Thymus (tissue), 14 donors: ENCODE results near the gene FNBP1. TPM values are rescaled to one million over a fixed set of nuclear protein-coding genes. Genes with fewer than 3 reads are reported as not detected.

Source experiments
- DNase-seq, 9 donors: peaks; one replicate each; pipeline ENCODE4 v3.0.0-alpha.2; 2013; ENCODE audit warnings: low spot score in 9 of 9, low read depth in 6 of 9, missing footprints in 1 of 9
- H3K27ac ChIP-seq, 2 donors: one replicate each; pipeline ENCODE4 v1.5.1; 2013; ENCODE audit warnings: control low read depth in 1 of 2, low read depth in 1 of 2, low read length in 1 of 2, mild to moderate bottlenecking in 1 of 2, moderate library complexity in 1 of 2
- H3K27me3 ChIP-seq, 2 donors: one replicate each; pipeline ENCODE4 v1.5.1; 2013; ENCODE audit warnings: low read length in 1 of 2; ENCODE audit not compliant: control insufficient read depth in 2 of 2, insufficient read depth in 1 of 2
- H3K36me3 ChIP-seq, 2 donors: one replicate each; pipeline ENCODE4 v1.5.1; 2013; ENCODE audit warnings: low read length in 1 of 2, mild to moderate bottlenecking in 1 of 2, moderate library complexity in 1 of 2; ENCODE audit not compliant: control insufficient read depth in 2 of 2, insufficient read depth in 2 of 2
- H3K4me1 ChIP-seq, 2 donors: one replicate each; pipeline ENCODE4 v1.5.1; 2013; ENCODE audit warnings: low read length in 2 of 2; ENCODE audit not compliant: control insufficient read depth in 2 of 2, insufficient read depth in 2 of 2
- H3K4me3 ChIP-seq, 2 donors: one replicate each; pipeline ENCODE4 v1.5.1; 2013; ENCODE audit warnings: low read length in 2 of 2, control low read depth in 1 of 2, mild to moderate bottlenecking in 1 of 2
- H3K9me3 ChIP-seq, 2 donors: one replicate each; pipeline ENCODE4 v1.5.1; 2013; ENCODE audit warnings: low read length in 1 of 2, mild to moderate bottlenecking in 1 of 2; ENCODE audit not compliant: control insufficient read depth in 2 of 2, insufficient read depth in 1 of 2
- WGBS: extraction: QIAGEN DNeasy Blood & Tissue Kit; methylation state at CpG from one replicate; pipeline ENCODE4 v1.1.7; 2013; 5-methylcytosine and 5-hydroxymethylcytosine counted together
- long read RNA-seq, 10 donors: transcript quantifications; one replicate each; lab custom pipeline, GENCODE V29; 2026
- polyA plus RNA-seq: library from polyadenylated mRNA; stranded (reverse); fragments of 200-250 nt; gene quantifications from one replicate; pipeline ENCODE4 v1.2.3, GENCODE V29; 2013
- total RNA-seq: library from RNA; stranded (reverse); fragments of 120-200 nt; gene quantifications from one replicate; pipeline ENCODE4 v1.2.4, GENCODE V29; 2013
- donor health status: healthy.

FNBP1 gene
- total RNA-seq (82.8 TPM), polyA plus RNA-seq (79.6 TPM)
- long read RNA-seq, donor 1, partial matches to known transcripts: 0 of 1 reads
- long read RNA-seq, donor 1, other reads (novel, unspliced or antisense): 0 of 1 reads
- long read RNA-seq, donor 2: 0 reads
- long read RNA-seq, donor 3, full-length matches to known transcripts: 3 of 37 reads
- long read RNA-seq, donor 3, partial matches to known transcripts: 34 of 37 reads
- long read RNA-seq, donor 3, other reads (novel, unspliced or antisense): 0 of 37 reads
- long read RNA-seq, donor 4, full-length matches to known transcripts: 2 of 15 reads
- long read RNA-seq, donor 4, partial matches to known transcripts: 13 of 15 reads
- long read RNA-seq, donor 4, other reads (novel, unspliced or antisense): 0 of 15 reads
- long read RNA-seq, donor 5, full-length matches to known transcripts: 4 of 51 reads
- long read RNA-seq, donor 5, partial matches to known transcripts: 47 of 51 reads
- long read RNA-seq, donor 5, other reads (novel, unspliced or antisense): 0 of 51 reads
- long read RNA-seq, donor 6, full-length matches to known transcripts: 10 of 78 reads
- long read RNA-seq, donor 6, partial matches to known transcripts: 68 of 78 reads
- long read RNA-seq, donor 6, other reads (novel, unspliced or antisense): 0 of 78 reads
- long read RNA-seq, donor 7, full-length matches to known transcripts: 2 of 36 reads
- long read RNA-seq, donor 7, partial matches to known transcripts: 34 of 36 reads
- long read RNA-seq, donor 7, other reads (novel, unspliced or antisense): 0 of 36 reads
- long read RNA-seq, donor 8, full-length matches to known transcripts: 8 of 25 reads
- long read RNA-seq, donor 8, partial matches to known transcripts: 17 of 25 reads
- long read RNA-seq, donor 8, other reads (novel, unspliced or antisense): 0 of 25 reads
- long read RNA-seq, donor 9, full-length matches to known transcripts: 3 of 25 reads
- long read RNA-seq, donor 9, partial matches to known transcripts: 22 of 25 reads
- long read RNA-seq, donor 9, other reads (novel, unspliced or antisense): 0 of 25 reads
- long read RNA-seq, donor 10, full-length matches to known transcripts: 5 of 66 reads
- long read RNA-seq, donor 10, partial matches to known transcripts: 61 of 66 reads
- long read RNA-seq, donor 10, other reads (novel, unspliced or antisense): 0 of 66 reads

DNA sequence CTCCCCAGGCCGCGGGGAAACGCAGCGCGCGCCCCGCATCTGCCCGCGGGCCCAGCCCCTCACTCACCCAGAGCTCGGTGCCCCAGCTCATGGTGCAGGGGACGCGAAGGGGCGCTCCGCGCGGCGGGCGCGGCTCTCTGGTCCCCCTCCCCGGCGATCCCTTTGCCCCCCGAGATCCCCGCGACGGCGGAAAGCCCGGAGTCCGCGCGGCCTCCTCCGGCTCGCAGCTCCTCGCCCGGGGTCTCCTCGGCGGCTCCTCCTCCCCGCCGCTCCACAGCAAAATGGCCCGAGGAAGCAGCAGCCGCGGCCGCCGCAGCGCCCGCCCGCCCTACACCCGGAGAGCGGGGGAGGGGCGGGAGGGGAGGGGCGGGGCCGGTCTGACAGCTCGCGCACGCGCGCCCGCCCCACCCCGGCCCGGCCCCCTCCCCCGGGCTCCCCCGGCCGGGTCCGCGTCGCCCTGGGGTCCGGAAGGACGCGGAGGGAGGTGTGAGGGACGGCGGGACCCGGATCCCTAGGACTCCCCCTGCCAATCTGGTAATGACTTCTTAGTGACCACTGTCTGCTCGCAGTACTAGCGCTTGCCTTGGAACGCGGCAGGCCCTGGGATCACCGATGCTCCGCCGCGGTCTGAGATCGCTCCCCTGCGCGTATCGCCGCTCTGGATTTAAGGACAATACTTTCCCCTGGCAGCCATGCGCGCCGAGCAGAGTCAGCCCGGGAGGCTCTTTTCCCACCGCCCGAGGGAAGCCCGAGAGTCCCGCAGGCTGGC is at the start of gene FNBP1:
TSS of gene FNBP1 (minus strand) at position 305 of the 769 bp plus-strand sequence. CDS start at position 91, 214 bp downstream.
- DNase-seq: peak in 6 of 9 donors; percentile 68 to 91 (median 80)
- H3K4me1 ChIP-seq: peaks cover 16 to 44% of the 10 kb centered on the region in 2 donors
- peak within 1 kb of the TSS; percentile 83 to 95 for H3K27ac ChIP-seq
- H3K4me3 ChIP-seq: peak within 1 kb of the TSS; percentile 77 to 82
- H3K36me3 ChIP-seq: no peaks in the 10 kb centered on the region
- under 1% methylated on average over 92 of the region's 92 CpGs for WGBS
- no peaks in the 10 kb centered on the region for H3K27me3 ChIP-seq
- H3K9me3 ChIP-seq: peaks cover 0 to 12% of the 10 kb centered on the region in 2 donors

DNA sequence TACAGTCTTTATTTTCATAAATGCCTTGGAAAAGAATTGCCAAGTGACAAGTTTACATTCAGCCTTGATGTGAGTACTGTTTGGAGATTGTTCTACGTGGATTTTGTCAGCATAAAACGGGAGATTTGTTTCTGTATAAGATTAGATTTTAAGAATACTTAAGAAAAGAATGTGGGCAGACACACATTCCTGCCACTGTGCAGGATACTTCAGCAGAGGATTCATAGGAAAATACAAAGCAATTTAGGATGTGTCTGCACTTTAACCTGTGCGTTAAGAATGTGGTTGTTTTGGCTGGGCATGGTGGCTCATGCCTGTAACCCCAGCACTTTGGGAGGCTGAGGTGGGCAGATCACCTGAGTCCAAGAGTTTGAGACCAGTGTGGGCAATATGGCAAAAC is 47.9 kb upstream of the FNBP1 start:
- Histone ChIP-seq H3K4me3 (no peak overlapping the region), H3K27me3 (no peaks in the 10 kb centered on the region), H3K36me3 (peaks cover 34 to 65% of the 10 kb centered on the region in 2 donors), H3K27ac (no peak overlapping the region), H3K4me1 (peaks cover 0 to 5% of the 10 kb centered on the region in 2 donors), H3K9me3 (no peaks in the 10 kb centered on the region)
- DNase-seq: no peak
- WGBS: 98% methylated on average over 3 of the region's 3 CpGs

DNA sequence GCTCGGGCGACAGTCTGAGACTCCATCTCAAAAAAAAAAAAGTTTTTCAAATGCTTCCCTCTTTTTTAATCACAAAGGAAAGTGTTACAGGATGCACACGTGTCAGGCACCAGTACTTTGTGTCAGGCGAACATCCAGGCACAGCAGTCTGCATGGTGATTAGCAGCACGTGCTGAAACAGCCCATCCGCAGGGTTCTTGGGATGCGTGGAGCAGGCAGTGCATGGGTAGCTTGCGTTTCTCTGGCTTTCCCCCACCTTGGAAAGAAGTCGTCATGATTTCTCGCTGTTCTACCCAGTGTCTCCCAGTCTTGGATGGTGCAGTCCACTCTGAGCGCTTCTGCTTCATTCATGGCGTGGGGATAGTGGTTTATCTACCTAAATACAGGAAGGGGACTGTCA is 46.2 kb upstream of the FNBP1 start:
- H3K4me1 ChIP-seq: peaks cover 0 to 5% of the 10 kb centered on the region in 2 donors
- no peak overlapping the region for H3K27ac ChIP-seq
- peaks cover 32 to 62% of the 10 kb centered on the region in 2 donors for H3K36me3 ChIP-seq
- no peaks in the 10 kb centered on the region for H3K27me3 ChIP-seq
- no peak overlapping the region for H3K4me3 ChIP-seq
- H3K9me3 ChIP-seq: no peaks in the 10 kb centered on the region
- DNase-seq: no peak
- WGBS: 98% methylated on average over 12 of the region's 12 CpGs

DNA sequence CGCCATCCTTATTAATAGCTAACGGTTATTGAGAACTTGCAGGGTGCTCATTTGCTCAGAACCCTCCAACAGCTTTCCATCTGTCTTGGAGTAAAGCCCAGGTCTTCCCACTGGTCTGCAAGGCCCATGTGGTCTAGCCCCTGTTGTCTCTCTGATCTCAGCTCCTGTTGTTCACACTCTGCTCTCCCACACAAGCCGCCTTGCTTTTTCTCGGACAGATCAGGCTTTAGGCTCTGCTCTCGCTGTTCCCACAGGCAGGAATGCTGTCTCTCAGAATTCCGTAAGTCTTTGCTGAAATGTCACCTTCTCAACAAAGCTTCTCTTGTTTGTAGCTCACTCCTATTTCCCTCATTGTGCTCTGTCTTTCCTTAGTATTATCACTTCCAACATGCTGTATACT is 45.1 kb upstream of the FNBP1 start:
- H3K4me1 ChIP-seq: peaks cover 0 to 4% of the 10 kb centered on the region in 2 donors
- H3K36me3 ChIP-seq: peaks cover 27 to 62% of the 10 kb centered on the region in 2 donors
- H3K9me3 ChIP-seq: no peaks in the 10 kb centered on the region
- H3K27me3 ChIP-seq: no peaks in the 10 kb centered on the region
- no peak overlapping the region for H3K4me3 ChIP-seq
- DNase-seq: no peak
- no peak overlapping the region for H3K27ac ChIP-seq
- 98% methylated on average over 6 of the region's 6 CpGs for WGBS

DNA sequence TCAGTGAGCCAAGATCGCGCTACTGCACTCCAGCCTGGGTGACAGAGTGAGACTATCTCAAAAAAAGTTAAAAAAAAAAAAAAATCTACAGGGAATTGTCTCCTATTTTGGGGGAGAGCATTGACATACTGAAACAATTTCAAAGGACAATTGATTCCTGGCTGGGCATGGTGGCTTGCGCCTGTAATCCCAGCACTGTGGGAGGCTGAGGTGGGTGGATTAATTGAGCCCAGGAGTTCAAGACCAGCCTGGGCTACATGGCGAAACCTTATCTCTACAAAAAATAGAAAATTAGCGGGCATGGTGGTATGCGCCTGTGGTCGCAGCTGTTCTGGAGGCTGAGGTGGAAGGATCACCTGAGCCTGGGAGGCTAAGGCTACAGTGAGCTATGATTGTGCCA is 41.3 kb upstream of the FNBP1 start:
- H3K27ac ChIP-seq: no peak overlapping the region
- H3K27me3 ChIP-seq: no peaks in the 10 kb centered on the region
- H3K4me1 ChIP-seq: no peaks in the 10 kb centered on the region
- no peak overlapping the region for H3K4me3 ChIP-seq
- no peak for DNase-seq
- peaks cover 32 to 65% of the 10 kb centered on the region in 2 donors for H3K36me3 ChIP-seq
- H3K9me3 ChIP-seq: no peaks in the 10 kb centered on the region
- WGBS: 91% methylated on average over 7 of the region's 7 CpGs

DNA sequence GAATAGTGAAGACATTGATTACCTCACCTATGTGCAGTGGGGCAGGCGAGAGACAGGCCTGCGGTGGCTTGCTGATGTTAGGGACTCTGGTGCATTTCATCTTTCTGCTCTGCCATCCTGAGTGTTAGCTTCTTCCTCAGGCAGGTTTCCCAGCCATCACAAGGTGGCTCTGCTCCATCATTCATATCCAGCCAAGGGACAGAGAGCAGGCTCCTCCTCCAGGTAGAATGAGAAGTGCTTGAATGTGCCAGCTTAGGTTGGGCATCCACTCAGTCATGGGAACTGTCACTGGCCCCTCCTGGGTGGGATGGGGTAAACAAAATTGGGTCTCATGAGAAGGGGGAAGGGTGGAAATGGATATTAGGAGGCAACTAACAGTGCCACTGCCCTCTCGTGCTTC is 35.6 kb upstream of the FNBP1 start:
- no peak for DNase-seq
- Histone ChIP-seq H3K27ac (no peak overlapping the region), H3K9me3 (no peaks in the 10 kb centered on the region), H3K4me3 (no peak overlapping the region), H3K36me3 (peaks cover 44 to 60% of the 10 kb centered on the region in 2 donors), H3K4me1 (peaks cover 2 to 9% of the 10 kb centered on the region in 2 donors), H3K27me3 (no peaks in the 10 kb centered on the region)
- WGBS: 98% methylated on average over 3 of the region's 3 CpGs

DNA sequence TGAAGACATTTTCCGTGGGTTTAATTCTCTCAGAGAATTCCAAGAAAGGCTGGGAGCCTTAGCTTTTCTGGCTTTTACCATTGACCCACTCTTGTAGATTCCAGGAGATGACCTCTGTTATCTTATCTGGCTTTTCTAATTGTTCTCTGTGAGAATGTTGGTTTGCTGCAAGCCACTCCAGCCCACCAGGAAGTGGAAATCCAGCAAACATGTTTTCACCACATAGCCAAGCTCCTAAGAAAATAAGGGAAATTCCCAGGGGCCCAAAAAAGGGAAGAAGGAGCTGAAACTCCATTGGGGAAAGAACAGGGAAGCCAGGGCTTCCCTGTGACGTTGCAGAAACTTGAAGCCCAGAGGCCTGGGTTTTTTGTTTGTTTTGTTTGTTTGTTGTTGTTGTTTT is 30.4 kb upstream of the FNBP1 start:
- Histone ChIP-seq H3K27me3 (no peaks in the 10 kb centered on the region), H3K27ac (peak overlapping the region in 1 of 2 donors; percentile 70), H3K9me3 (no peaks in the 10 kb centered on the region), H3K4me1 (peaks cover 7 to 26% of the 10 kb centered on the region in 2 donors), H3K36me3 (peaks cover 19 to 31% of the 10 kb centered on the region in 2 donors), H3K4me3 (no peak overlapping the region)
- no peak for DNase-seq
- 89% methylated on average over 2 of the region's 2 CpGs for WGBS

DNA sequence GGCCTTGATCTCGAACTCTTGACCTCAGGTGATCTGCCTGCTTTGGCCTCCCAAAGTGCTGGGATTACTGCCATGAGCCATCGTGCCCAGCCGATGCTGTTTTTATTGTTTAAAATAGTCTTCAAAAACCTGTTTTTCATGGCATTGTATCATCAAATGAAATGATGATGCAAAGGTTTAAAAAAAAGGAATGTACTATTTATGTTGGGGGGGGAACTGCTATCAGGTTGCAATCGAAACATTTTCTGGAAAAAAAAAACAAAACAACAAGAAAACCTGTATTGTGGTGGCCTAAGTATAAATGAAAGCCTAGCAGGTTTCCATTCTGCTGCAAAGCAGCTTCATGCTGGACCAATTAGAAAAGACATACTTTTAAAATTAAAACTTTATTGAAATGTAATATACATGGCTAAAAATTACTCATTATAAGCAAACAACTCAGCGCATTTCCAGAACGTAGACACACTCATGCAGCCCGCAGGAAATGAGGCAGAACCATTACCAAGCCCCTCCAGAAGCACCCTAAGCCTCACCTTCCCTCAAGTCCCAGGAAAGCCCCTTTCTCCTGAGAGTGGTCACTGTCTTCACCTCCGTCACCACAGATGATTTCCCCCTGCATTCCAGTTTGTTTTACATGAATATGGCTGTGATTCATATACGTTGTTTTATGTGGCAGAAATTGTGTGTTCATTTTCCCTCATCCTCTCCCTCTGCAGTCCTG is 29.7 kb upstream of the FNBP1 start:
- Histone ChIP-seq H3K27me3 (no peaks in the 10 kb centered on the region), H3K4me3 (no peak overlapping the region), H3K4me1 (peaks cover 12 to 31% of the 10 kb centered on the region in 2 donors), H3K36me3 (peaks cover 15 to 26% of the 10 kb centered on the region in 2 donors), H3K9me3 (no peaks in the 10 kb centered on the region), H3K27ac (peak overlapping the region; percentile 60 to 70)
- no peak for DNase-seq
- 91% methylated on average over 9 of the region's 9 CpGs for WGBS
